Testis (tissue), 3 donors: ENCODE measurements around the gene MYBPH. TPM values are rescaled to one million over a fixed set of nuclear protein-coding genes. Genes with fewer than 3 reads are reported as not detected.

Experiments used
- DNase-seq: peaks from one replicate; pipeline ENCODE4 v3.0.0-alpha.2; 2019
- H3K27ac ChIP-seq, 2 donors: fragments of 200-600 bp; sonication (generic); one replicate each; pipeline ENCODE4 v1.5.1; 2019
- H3K27me3 ChIP-seq: fragments of 200-600 bp; sonication (generic); one replicate; pipeline ENCODE4 v1.5.1; 2019
- H3K36me3 ChIP-seq: fragments of 200-600 bp; sonication (generic); one replicate; pipeline ENCODE4 v1.5.1; 2017; ENCODE audit warnings: low read depth; ENCODE audit errors: missing control alignments
- H3K4me1 ChIP-seq: fragments of 200-600 bp; sonication (generic); one replicate; pipeline ENCODE4 v1.5.1; 2019
- H3K4me3 ChIP-seq, 2 donors: fragments of 200-600 bp; sonication (generic); one replicate each; pipeline ENCODE4 v1.5.1; 2017 to 2019
- H3K9me3 ChIP-seq: fragments of 200-600 bp; sonication (generic); one replicate; pipeline ENCODE4 v1.5.1; 2017
- CTCF ChIP-seq, 3 experiments: fragments of 450-650 bp in 2 of 3; fragments of 200-600 bp in 1 of 3; sonication (generic) in 1 of 3; IDR thresholded peaks; one replicate each; pipeline ENCODE4 v1.5.1; 2016 to 2019; ENCODE audit warnings: antibody characterized with exemption in 3 of 3, mild to moderate bottlenecking in 2 of 3, moderate library complexity in 1 of 3
- POLR2A ChIP-seq: fragments of 450-650 bp; IDR thresholded peaks from one replicate; pipeline ENCODE4 v1.6.1; 2017; ENCODE audit warnings: antibody characterized with exemption, mild to moderate bottlenecking, moderate library complexity
- WGBS, 2 donors: methylation state at CpG; one replicate each; pipeline ENCODE4 v1.1.5; 2018; 5-methylcytosine and 5-hydroxymethylcytosine counted together
- intact Hi-C: fragments of 100-400 bp; cut with DNase I; formaldehyde crosslinking; loops from one replicate; pipeline ENCODE4 v1.15.1; 2023; ENCODE audit warnings: low total_unique reads
- polyA plus RNA-seq: library from polyadenylated mRNA; stranded (reverse); fragments of 350-450 nt; fragmentation: Illumina TruSeq; extraction: RNeasy Lipid Tissue Mini Kit (QIAGEN cat#74804); gene quantifications from one replicate; pipeline ENCODE4 v1.2.3, GENCODE V29; 2014; ENCODE audit warnings: low read depth, low replicate concordance; ENCODE audit not compliant: insufficient read depth
- total RNA-seq, 2 donors: library from RNA; depleted of rRNA; stranded (reverse); fragments of >200 nt; gene quantifications; one replicate each; pipeline ENCODE4 v1.2.3, GENCODE V29; 2016

The MYBPH gene
- total and polyA plus RNA-seq, 3 donors from 2014 or later = 0.16 to 2.9 (median 0.25) TPM

- Histone ChIP-seq H3K27me3 (no peaks in the 10 kb centered on the region), H3K27ac (peak overlapping the region in 1 of 2 donors; percentile 39), H3K4me3 (no peak overlapping the region), H3K36me3 (no peaks in the 10 kb centered on the region), H3K4me1 (peaks cover 78% of the 10 kb centered on the region), H3K9me3 (no peaks in the 10 kb centered on the region)
- 57 to 64% methylated on average over 7 of the region's 7 CpGs for WGBS, 2 donors
- TF ChIP-seq POLR2A (no peak), CTCF (IDR thresholded peaks at IDR 0.05) (no peak)
- intact Hi-C loops = no loop called here
- DNase-seq = no peak
Observed at GRCh38 chr1:203149188-203149840, 26.3 kb downstream of the MYBPH start.

GRCh38 chr1:203148579-203148978, 27.0 kb downstream of the MYBPH start:
- WGBS, 2 donors = 76 to 88% methylated on average over 12 of the region's 12 CpGs
- TF ChIP-seq CTCF (IDR thresholded peaks at IDR 0.05) = no peak
- TF ChIP-seq POLR2A = no peak

GRCh38 chr1:203148127-203148526, 27.5 kb downstream of the MYBPH start:
- TF ChIP-seq POLR2A (no peak), CTCF (IDR thresholded peaks at IDR 0.05) (peak in 2 of 3 experiments; percentile 22 to 32)
- 86 to 91% methylated on average over 5 of the region's 5 CpGs for WGBS, 2 donors
- no peak for DNase-seq
- no peaks in the 10 kb centered on the region for H3K27me3 ChIP-seq
- H3K4me3 ChIP-seq = no peak overlapping the region
- no peaks in the 10 kb centered on the region for H3K36me3 ChIP-seq
- no peaks in the 10 kb centered on the region for H3K9me3 ChIP-seq
- no peak overlapping the region for H3K27ac ChIP-seq
- H3K4me1 ChIP-seq = peaks cover 71% of the 10 kb centered on the region
- intact Hi-C loops = no loop called here

More at GRCh38 chr1:203148579-203148978, 27.0 kb downstream of the MYBPH start:
- intact Hi-C loops = no loop called here
- Histone ChIP-seq H3K27me3 (no peaks in the 10 kb centered on the region), H3K9me3 (no peaks in the 10 kb centered on the region), H3K27ac (no peak overlapping the region), H3K36me3 (no peaks in the 10 kb centered on the region), H3K4me3 (no peak overlapping the region), H3K4me1 (peaks cover 76% of the 10 kb centered on the region)
- DNase-seq = no peak

- peaks cover 66% of the 10 kb centered on the region for H3K4me1 ChIP-seq
- H3K9me3 ChIP-seq = no peaks in the 10 kb centered on the region
- 74 to 86% methylated on average over 5 of the region's 5 CpGs for WGBS, 2 donors
- no peak for TF ChIP-seq POLR2A
- TF ChIP-seq CTCF (IDR thresholded peaks at IDR 0.05) = no peak
- no peak overlapping the region for H3K4me3 ChIP-seq
- no peak for DNase-seq
- intact Hi-C loops = no loop called here
- H3K27ac ChIP-seq = no peak overlapping the region
- no peaks in the 10 kb centered on the region for H3K36me3 ChIP-seq
- no peaks in the 10 kb centered on the region for H3K27me3 ChIP-seq
Observed at GRCh38 chr1:203147376-203147775, 28.2 kb downstream of the MYBPH start.

- Histone ChIP-seq H3K9me3 (no peaks in the 10 kb centered on the region), H3K27me3 (no peaks in the 10 kb centered on the region), H3K4me3 (no peak overlapping the region), H3K36me3 (no peaks in the 10 kb centered on the region), H3K27ac (no peak overlapping the region), H3K4me1 (peaks cover 58% of the 10 kb centered on the region)
- intact Hi-C loops = no loop called here
- DNase-seq = no peak
- TF ChIP-seq POLR2A (no peak), CTCF (IDR thresholded peaks at IDR 0.05) (no peak)
- WGBS, 2 donors = 76 to 86% methylated on average over 6 to 7 of the region's 7 CpGs
Observed at GRCh38 chr1:203146537-203146936, 29.1 kb downstream of the MYBPH start.
